Common myeloid progenitor, CD34-positive (primary cell): Measurements from ENCODE around the gene ARSG.

Source experiments
- CTCF ChIA-PET: fragments of 350-600 bp; sonication (Branson Sonifier 250); formaldehyde crosslinking; loops from one replicate; lab custom pipeline; 2021; ENCODE audit warnings: antibody characterized with exemption; lab: Charles Lee
- POLR2A ChIA-PET: fragments of 350-600 bp; sonication (Branson Sonifier 250); formaldehyde crosslinking; loops from one replicate; lab custom pipeline; 2021; ENCODE audit warnings: antibody characterized with exemption; lab: Charles Lee
- DNase-seq, 3 donors: peaks; one replicate each; pipeline versions ENCODE4 v3.0.0 to v3.0.0-alpha.2; 2013
- H3K27ac ChIP-seq, 2 experiments: 1 replicate in 1 of 2; 2 replicates in 1 of 2; pipeline ENCODE4 v1.7.0; 2013; ENCODE audit warnings: inconsistent platforms in 2 of 2, low read length in 2 of 2, mild to moderate bottlenecking in 2 of 2, low read depth in 1 of 2, moderate library complexity in 1 of 2; ENCODE audit not compliant: severe bottlenecking in 2 of 2, insufficient read depth in 1 of 2, poor library complexity in 1 of 2
- H3K27me3 ChIP-seq, 5 experiments: replicated peaks in 2 of 5; 1 replicate in 3 of 5; 2 replicates in 2 of 5; pipeline versions ENCODE4 v1.6.1 to v1.7.0; 2013; ENCODE audit warnings: low read length in 4 of 5, mild to moderate bottlenecking in 2 of 5, moderate library complexity in 2 of 5, inconsistent platforms in 1 of 5; ENCODE audit not compliant: insufficient read depth in 5 of 5, control insufficient read depth in 4 of 5
- H3K36me3 ChIP-seq, 4 experiments: 1 replicate in 2 of 4; 2 replicates in 2 of 4; pipeline versions ENCODE4 v1.6.1 to v1.7.0; 2013; ENCODE audit warnings: low read length in 3 of 4, control low read depth in 1 of 4, mild to moderate bottlenecking in 1 of 4; ENCODE audit not compliant: control insufficient read depth in 4 of 4, insufficient read depth in 4 of 4
- H3K4me1 ChIP-seq, 4 experiments: 1 replicate in 3 of 4; 2 replicates in 1 of 4; pipeline versions ENCODE4 v1.6.1 to v1.7.1; 2013; ENCODE audit warnings: low read length in 3 of 4, mild to moderate bottlenecking in 3 of 4, control low read depth in 1 of 4, inconsistent platforms in 1 of 4, moderate library complexity in 1 of 4; ENCODE audit not compliant: control insufficient read depth in 4 of 4, insufficient read depth in 4 of 4; ENCODE audit errors: control extremely low read depth in 1 of 4
- H3K4me3 ChIP-seq, 7 experiments: 1 replicate in 4 of 7; 2 replicates in 3 of 7; pipeline versions ENCODE4 v1.5.1 to v1.7.0; 2013; ENCODE audit warnings: mild to moderate bottlenecking in 7 of 7, low read length in 6 of 7, moderate library complexity in 6 of 7, inconsistent platforms in 2 of 7, low read depth in 2 of 7, control low read depth in 1 of 7; ENCODE audit not compliant: insufficient read depth in 4 of 7, control insufficient read depth in 1 of 7; ENCODE audit errors: extremely low read depth in 1 of 7
- H3K9me3 ChIP-seq, 5 experiments: 1 replicate in 4 of 5; 2 replicates in 1 of 5; pipeline versions ENCODE4 v1.6.1 to v1.7.1; 2013; ENCODE audit warnings: low read length in 4 of 5, mild to moderate bottlenecking in 2 of 5, inconsistent platforms in 1 of 5, low read depth in 1 of 5, moderate library complexity in 1 of 5; ENCODE audit not compliant: control insufficient read depth in 4 of 5, insufficient read depth in 2 of 5; ENCODE audit errors: control extremely low read depth in 1 of 5
- WGBS: methylation state at CpG from one replicate; pipeline ENCODE4 v1.1.5; 2013; ENCODE audit not compliant: insufficient coverage; 5-methylcytosine and 5-hydroxymethylcytosine counted together

The ARSG gene

DNA sequence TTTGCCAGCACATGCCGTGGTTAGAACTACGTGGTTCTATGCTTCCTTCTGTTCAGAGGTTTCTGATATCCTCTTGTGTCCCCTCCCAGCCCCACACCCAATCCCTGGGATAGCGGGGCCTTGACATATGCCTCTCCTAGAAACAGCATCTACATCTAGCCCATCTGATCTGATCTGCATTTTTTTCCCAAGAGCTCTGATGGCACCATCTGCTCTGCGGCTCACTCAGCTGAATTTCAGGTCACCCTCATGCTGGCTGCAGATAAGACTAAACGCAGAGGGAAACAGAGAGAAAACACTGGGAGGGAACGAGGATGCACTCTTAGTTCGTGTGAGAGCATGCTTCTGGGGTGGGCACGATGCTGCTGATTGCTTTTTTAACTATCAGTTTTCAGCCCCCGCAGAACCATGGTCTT is 155.3 kb downstream of the ARSG start:
- WGBS: 77% methylated on average over 8 of the region's 9 CpGs
- CTCF ChIA-PET: interaction anchor here (0.7 to 2.0 kb wide), 4 partner anchors 8 to 18 kb away, joined by 3 to 8 read pairs (median 4); partner anchors contain the start of gene WIPI1
- DNase-seq: peak in 2 of 3 donors; percentile 24 to 45
- H3K4me3 ChIP-seq: no peak overlapping the region
- peaks cover 4 to 12% (median 8%) of the 10 kb centered on the region in 4 experiments for H3K4me1 ChIP-seq
- no peaks in the 10 kb centered on the region for H3K27me3 ChIP-seq
- no peak overlapping the region for H3K27ac ChIP-seq
- peaks cover 0 to 4% (median 0%) of the 10 kb centered on the region in 4 experiments for H3K36me3 ChIP-seq
- POLR2A ChIA-PET: no interaction called here
- no peaks in the 10 kb centered on the region for H3K9me3 ChIP-seq

DNA sequence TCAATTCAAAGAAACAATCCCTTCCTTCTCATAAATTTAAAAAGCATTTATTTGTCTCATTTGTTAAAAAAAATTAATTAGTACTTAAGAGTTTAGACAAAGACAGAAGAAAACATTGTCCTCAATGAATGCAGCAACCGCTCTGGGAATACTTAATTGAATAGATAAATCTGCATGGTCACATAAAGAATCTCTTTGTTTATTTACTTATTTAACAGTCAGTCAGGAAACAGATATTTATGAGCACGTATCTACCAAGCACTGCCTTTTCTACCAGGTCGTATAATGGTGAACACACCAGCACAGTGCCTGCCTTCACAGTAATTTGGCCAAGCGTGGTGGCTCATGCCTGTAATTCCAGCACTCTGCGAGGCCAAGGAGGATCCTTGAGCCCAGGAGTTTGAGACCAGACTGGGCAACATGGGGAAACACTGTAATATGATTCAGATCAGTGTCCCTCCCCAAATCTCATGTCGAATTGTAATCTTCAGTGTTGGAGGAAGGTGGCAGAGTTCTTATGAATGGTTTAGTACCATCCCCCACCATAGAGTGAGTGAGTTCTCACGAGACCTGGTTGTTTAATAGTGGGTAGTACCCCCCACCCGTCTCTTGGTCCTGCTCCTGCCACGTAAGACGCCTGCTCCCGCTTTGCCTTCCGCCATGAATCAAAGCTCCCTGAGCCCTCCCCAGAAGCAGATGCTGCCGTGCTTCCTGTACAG is 157.9 kb downstream of the ARSG start:
- peaks cover 0 to 19% (median 10%) of the 10 kb centered on the region in 4 experiments for H3K4me1 ChIP-seq
- H3K36me3 ChIP-seq: peaks cover 0 to 4% (median 0%) of the 10 kb centered on the region in 4 experiments
- no peaks in the 10 kb centered on the region for H3K27me3 ChIP-seq
- CTCF ChIA-PET: interaction anchor here (1.1 to 2.5 kb wide), 2 partner anchors 8 to 14 kb away, joined by 3 to 17 read pairs; no protein-coding TSS in a partner anchor
- no peak overlapping the region for H3K4me3 ChIP-seq
- no peak overlapping the region for H3K27ac ChIP-seq
- 96% methylated on average over 11 of the region's 13 CpGs for WGBS
- no peaks in the 10 kb centered on the region for H3K9me3 ChIP-seq
- DNase-seq: no peak
- POLR2A ChIA-PET: no interaction called here

DNA sequence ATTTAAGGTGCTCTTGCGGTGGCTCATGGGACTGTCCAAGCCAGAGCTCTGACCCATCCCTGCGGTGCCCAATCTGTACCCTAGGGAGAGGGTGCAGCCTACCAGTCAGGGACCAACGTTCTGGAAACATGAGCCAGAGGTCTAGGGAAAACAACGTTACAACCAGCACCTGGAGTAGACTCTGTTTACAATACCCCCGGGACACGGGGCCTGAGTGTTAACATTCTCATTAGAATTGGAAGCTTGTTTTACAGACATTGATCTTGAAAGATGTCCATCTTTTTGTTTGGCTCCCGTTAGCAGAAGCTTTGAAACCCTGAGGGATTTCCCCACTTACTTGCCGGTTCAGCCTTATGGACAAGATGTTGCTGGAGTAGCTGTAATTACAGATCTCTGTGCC is 159.1 kb downstream of the ARSG start:
- CTCF ChIA-PET: interaction anchor here (1.1 to 2.5 kb wide), 2 partner anchors 9 to 12 kb away, joined by 3 to 17 read pairs; no protein-coding TSS in a partner anchor
- Histone ChIP-seq H3K27me3 (no peaks in the 10 kb centered on the region), H3K4me1 (peaks cover 0 to 19% (median 11%) of the 10 kb centered on the region in 4 experiments), H3K27ac (no peak overlapping the region), H3K36me3 (peaks cover 0 to 4% (median 0%) of the 10 kb centered on the region in 4 experiments), H3K9me3 (no peaks in the 10 kb centered on the region), H3K4me3 (no peak overlapping the region)
- DNase-seq: no peak
- WGBS: 96% methylated on average over 8 of the region's 8 CpGs
- POLR2A ChIA-PET: no interaction called here

DNA sequence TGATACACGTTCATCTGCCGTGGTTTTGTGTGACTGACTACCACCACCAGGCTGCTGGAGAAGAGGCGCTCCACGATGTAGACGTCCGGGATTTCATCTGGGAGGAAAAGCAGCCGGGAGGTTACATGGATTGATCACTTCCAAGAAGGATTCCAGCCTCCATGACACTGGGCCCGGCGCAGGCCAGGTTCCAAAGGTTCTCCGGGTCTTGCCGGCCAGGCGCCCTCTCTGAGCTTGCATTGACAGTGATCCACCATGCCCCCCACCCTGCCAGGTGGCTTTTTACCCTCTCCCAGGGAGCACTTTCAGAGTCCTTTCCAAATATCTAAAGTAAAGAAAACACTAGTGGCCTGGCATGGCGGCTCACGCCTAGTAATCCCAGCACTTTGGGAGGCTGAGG is 159.5 kb downstream of the ARSG start:
- Histone ChIP-seq H3K27ac (no peak overlapping the region), H3K9me3 (no peaks in the 10 kb centered on the region), H3K4me1 (peaks cover 0 to 22% (median 11%) of the 10 kb centered on the region in 4 experiments), H3K4me3 (no peak overlapping the region), H3K27me3 (no peaks in the 10 kb centered on the region), H3K36me3 (peaks cover 0 to 4% (median 0%) of the 10 kb centered on the region in 4 experiments)
- CTCF ChIA-PET: interaction anchor here (1.1 to 2.5 kb wide), 2 partner anchors 10 to 13 kb away, joined by 3 to 17 read pairs; no protein-coding TSS in a partner anchor
- DNase-seq: no peak
- 97% methylated on average over 13 of the region's 14 CpGs for WGBS
- POLR2A ChIA-PET: no interaction called here

DNA sequence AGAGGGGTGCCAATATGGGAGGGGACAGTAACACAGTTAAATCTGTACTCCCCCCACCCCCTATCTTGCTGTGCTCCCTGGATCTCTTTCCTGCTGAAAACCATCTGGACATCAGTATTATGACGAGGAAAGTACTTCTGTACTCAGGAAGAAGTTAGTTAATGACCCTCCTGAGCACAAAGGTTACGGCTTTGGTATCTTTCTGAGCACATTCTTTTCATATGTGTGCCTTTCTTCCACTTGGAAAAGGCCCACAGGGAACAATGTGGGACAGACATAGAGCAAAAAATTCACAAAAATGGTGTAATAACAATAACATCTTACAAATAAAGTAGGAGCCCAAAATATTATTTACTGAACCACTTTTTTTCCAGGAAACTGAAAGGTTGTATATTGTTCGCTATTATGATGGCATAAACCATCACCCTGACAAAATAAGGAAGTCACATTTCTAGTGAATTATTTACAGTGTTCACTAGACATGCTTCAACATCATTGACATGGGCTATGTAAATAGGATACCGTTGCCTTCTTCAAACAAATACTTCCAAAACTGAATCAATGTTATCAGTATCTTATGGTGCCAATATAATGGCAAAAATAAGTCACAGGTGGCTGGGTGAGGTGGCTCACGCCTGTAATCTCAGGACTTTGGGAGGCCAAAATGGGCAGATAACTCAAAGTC is 160.5 kb downstream of the ARSG start:
- POLR2A ChIA-PET: no interaction called here
- Histone ChIP-seq H3K4me3 (no peak overlapping the region), H3K9me3 (no peaks in the 10 kb centered on the region), H3K36me3 (peaks cover 0 to 4% (median 0%) of the 10 kb centered on the region in 4 experiments), H3K27ac (no peak overlapping the region), H3K4me1 (peaks cover 0 to 30% (median 17%) of the 10 kb centered on the region in 4 experiments), H3K27me3 (no peaks in the 10 kb centered on the region)
- no peak for DNase-seq
- WGBS: 78% methylated on average over 3 of the region's 5 CpGs
- CTCF ChIA-PET: interaction anchor here (1.1 to 2.5 kb wide), 3 partner anchors 11 to 14 kb away, joined by 3 to 17 read pairs (median 4); no protein-coding TSS in a partner anchor

DNA sequence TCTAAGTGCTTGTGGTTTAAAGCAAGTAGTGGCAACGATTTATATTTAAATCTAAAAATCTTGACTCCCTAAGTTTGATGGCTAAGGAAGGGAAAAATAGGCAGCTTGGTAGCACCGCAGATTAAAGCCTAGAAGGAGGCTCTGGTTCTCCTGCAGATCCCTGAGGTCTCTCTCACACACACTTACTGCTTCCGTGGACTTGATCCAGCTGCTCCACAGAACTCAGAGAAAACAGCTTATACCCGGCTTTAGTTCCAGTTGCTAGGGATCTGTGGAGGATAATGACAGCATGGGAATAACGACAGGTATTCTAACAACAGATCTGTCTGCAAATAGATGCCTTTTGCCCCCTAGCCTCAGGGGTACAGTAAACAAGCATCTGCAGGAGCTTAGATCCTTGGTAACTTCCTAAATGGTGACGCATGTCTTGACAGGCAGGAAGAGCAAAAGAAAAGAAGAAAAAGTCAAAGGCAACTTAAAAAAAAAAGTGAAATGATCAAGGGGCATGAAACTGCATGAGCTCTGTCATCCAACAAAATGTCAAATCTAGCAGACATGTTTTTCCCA is 161.5 kb downstream of the ARSG start:
- Histone ChIP-seq H3K4me1 (peaks cover 0 to 33% (median 20%) of the 10 kb centered on the region in 4 experiments), H3K27ac (no peak overlapping the region), H3K4me3 (no peak overlapping the region), H3K9me3 (no peaks in the 10 kb centered on the region), H3K27me3 (no peaks in the 10 kb centered on the region), H3K36me3 (peaks cover 0 to 4% (median 0%) of the 10 kb centered on the region in 4 experiments)
- WGBS: 76% methylated on average over 5 of the region's 6 CpGs
- POLR2A ChIA-PET: interaction anchor here (1.2 kb wide), 1 partner anchor 12 kb away, joined by 3 read pairs; no protein-coding TSS in a partner anchor
- CTCF ChIA-PET: interaction anchor here (0.8 to 2.1 kb wide), 5 partner anchors 11 to 187 kb away, joined by 3 to 9 read pairs (median 4); no protein-coding TSS in a partner anchor
- DNase-seq: no peak
